Activated CD4-positive, alpha-beta T cell treated with anti-CD3 and anti-CD28 coated beads, Interleukin-2, amount 10 ng/mL, durations not matched to agents 7 days and 5 days (primary cell): Measurements from ENCODE around the gene OGFOD3. TPM values are rescaled to one million over a fixed set of nuclear protein-coding genes. Genes with fewer than 3 reads are reported as not detected.

Source experiments
- CTCF ChIA-PET: fragments of 350-600 bp; sonication (Branson Sonifier 250); formaldehyde crosslinking; loops from one replicate; lab custom pipeline; 2021; ENCODE audit warnings: antibody characterized with exemption; lab: Charles Lee
- POLR2A ChIA-PET: fragments of 350-600 bp; sonication (Branson Sonifier 250); formaldehyde crosslinking; loops from one replicate; lab custom pipeline; 2021; ENCODE audit warnings: antibody characterized with exemption; lab: Charles Lee
- DNase-seq: peaks from one replicate; pipeline ENCODE4 v3.0.0-alpha.2; 2020
- H3K27ac Mint-ChIP-seq: one replicate; pipeline ENCODE4 v1.8.0; 2021; ENCODE audit warnings: mild to moderate bottlenecking, moderate library complexity, mixed read lengths
- H3K27me3 Mint-ChIP-seq: one replicate; pipeline ENCODE4 v1.8.0; 2021; ENCODE audit warnings: mixed read lengths
- H3K36me3 Mint-ChIP-seq: one replicate; pipeline ENCODE4 v1.8.0; 2021; ENCODE audit warnings: low read depth, mixed read lengths
- H3K4me1 Mint-ChIP-seq: one replicate; pipeline ENCODE4 v1.8.0; 2021; ENCODE audit warnings: mixed read lengths
- H3K4me3 Mint-ChIP-seq: one replicate; pipeline ENCODE4 v1.8.0; 2021; ENCODE audit warnings: mild to moderate bottlenecking, moderate library complexity, mixed read lengths
- H3K9me3 Mint-ChIP-seq: one replicate; pipeline ENCODE4 v1.8.0; 2021; ENCODE audit warnings: mixed read lengths
- total RNA-seq, 2 experiments: library from RNA; stranded (reverse); gene quantifications; one replicate each; pipeline ENCODE4 v1.2.3, GENCODE V29; 2021

OGFOD3 gene
- total RNA-seq, 2 experiments from 2014 or later, result 23.8 to 28.0 TPM

- DNase-seq, result no peak
- H3K9me3 Mint-ChIP-seq, result no peaks in the 10 kb centered on the region
- H3K4me3 Mint-ChIP-seq, result no peak overlapping the region
- H3K4me1 Mint-ChIP-seq, result peaks cover 14% of the 10 kb centered on the region
- CTCF ChIA-PET, result interaction anchor here (1.0 kb wide), 1 partner anchor 8 kb away, joined by 3 read pairs; no protein-coding TSS in a partner anchor
- peaks cover 35% of the 10 kb centered on the region for H3K36me3 Mint-ChIP-seq
- no peak overlapping the region for H3K27ac Mint-ChIP-seq
- H3K27me3 Mint-ChIP-seq, result no peaks in the 10 kb centered on the region
- POLR2A ChIA-PET, result no interaction called here
Observed at GRCh38 chr17:82444941-82445521, 26.6 kb upstream of the OGFOD3 start.

GRCh38 chr17:82444284-82444893 is 26.0 kb upstream of the OGFOD3 start:
- Mint-ChIP-seq H3K9me3 (no peaks in the 10 kb centered on the region), H3K36me3 (peaks cover 30% of the 10 kb centered on the region), H3K27ac (no peak overlapping the region), H3K4me1 (peaks cover 14% of the 10 kb centered on the region), H3K27me3 (no peaks in the 10 kb centered on the region), H3K4me3 (no peak overlapping the region)
- POLR2A ChIA-PET, result no interaction called here
- CTCF ChIA-PET, result interaction anchor here (1.3 kb wide), 1 partner anchor 16 kb away, joined by 3 read pairs; no protein-coding TSS in a partner anchor
- no peak for DNase-seq

GRCh38 chr17:82443465-82444283 is 25.3 kb upstream of the OGFOD3 start:
- H3K27ac Mint-ChIP-seq, result no peak overlapping the region
- ChIA-PET CTCF (interaction anchor here (1.3 kb wide), 1 partner anchor 15 kb away, joined by 3 read pairs; no protein-coding TSS in a partner anchor), POLR2A (no interaction called here)
- no peak for DNase-seq
- H3K36me3 Mint-ChIP-seq, result peaks cover 23% of the 10 kb centered on the region
- H3K4me1 Mint-ChIP-seq, result peaks cover 10% of the 10 kb centered on the region
- no peak overlapping the region for H3K4me3 Mint-ChIP-seq
- no peaks in the 10 kb centered on the region for H3K27me3 Mint-ChIP-seq
- H3K9me3 Mint-ChIP-seq, result no peaks in the 10 kb centered on the region

- ChIA-PET CTCF (no interaction called here), POLR2A (no interaction called here)
- Mint-ChIP-seq H3K36me3 (peaks cover 23% of the 10 kb centered on the region), H3K4me3 (no peak overlapping the region), H3K9me3 (no peaks in the 10 kb centered on the region), H3K27ac (no peak overlapping the region), H3K27me3 (no peaks in the 10 kb centered on the region), H3K4me1 (peaks cover 8% of the 10 kb centered on the region)
- no peak for DNase-seq
Observed at GRCh38 chr17:82442643-82443464, 24.5 kb upstream of the OGFOD3 start.

- ChIA-PET CTCF (no interaction called here), POLR2A (no interaction called here)
- H3K9me3 Mint-ChIP-seq, result no peaks in the 10 kb centered on the region
- DNase-seq, result no peak
- peak overlapping the region; percentile 13 for H3K27ac Mint-ChIP-seq
- H3K4me1 Mint-ChIP-seq, result peaks cover 2% of the 10 kb centered on the region
- H3K27me3 Mint-ChIP-seq, result no peaks in the 10 kb centered on the region
- H3K4me3 Mint-ChIP-seq, result no peak overlapping the region
- peaks cover 22% of the 10 kb centered on the region for H3K36me3 Mint-ChIP-seq
Observed at GRCh38 chr17:82441691-82442487, 23.5 kb upstream of the OGFOD3 start.

GRCh38 chr17:82440991-82441627 is 22.7 kb upstream of the OGFOD3 start:
- POLR2A ChIA-PET, result no interaction called here
- CTCF ChIA-PET, result no interaction called here
- Mint-ChIP-seq H3K27me3 (no peaks in the 10 kb centered on the region), H3K36me3 (peaks cover 17% of the 10 kb centered on the region), H3K4me3 (no peak overlapping the region), H3K9me3 (no peaks in the 10 kb centered on the region), H3K27ac (peak overlapping the region; percentile 13), H3K4me1 (no peaks in the 10 kb centered on the region)
- DNase-seq, result no peak

GRCh38 chr17:82440469-82440981 is 22.1 kb upstream of the OGFOD3 start:
- Mint-ChIP-seq H3K4me1 (no peaks in the 10 kb centered on the region), H3K27me3 (no peaks in the 10 kb centered on the region), H3K4me3 (no peak overlapping the region), H3K27ac (no peak overlapping the region), H3K9me3 (no peaks in the 10 kb centered on the region), H3K36me3 (peaks cover 15% of the 10 kb centered on the region)
- POLR2A ChIA-PET, result no interaction called here
- DNase-seq, result no peak
- CTCF ChIA-PET, result no interaction called here

GRCh38 chr17:82439829-82440365 is 21.5 kb upstream of the OGFOD3 start:
- CTCF ChIA-PET, result no interaction called here
- no peak overlapping the region for H3K27ac Mint-ChIP-seq
- DNase-seq, result no peak
- no peak overlapping the region for H3K4me3 Mint-ChIP-seq
- H3K36me3 Mint-ChIP-seq, result peaks cover 15% of the 10 kb centered on the region
- no peaks in the 10 kb centered on the region for H3K9me3 Mint-ChIP-seq
- peaks cover 4% of the 10 kb centered on the region for H3K4me1 Mint-ChIP-seq
- H3K27me3 Mint-ChIP-seq, result no peaks in the 10 kb centered on the region
- POLR2A ChIA-PET, result no interaction called here

- Mint-ChIP-seq H3K36me3 (peaks cover 14% of the 10 kb centered on the region), H3K4me1 (peaks cover 8% of the 10 kb centered on the region), H3K4me3 (no peak overlapping the region), H3K27ac (no peak overlapping the region), H3K9me3 (no peaks in the 10 kb centered on the region), H3K27me3 (no peaks in the 10 kb centered on the region)
- no peak for DNase-seq
- CTCF ChIA-PET, result no interaction called here
- POLR2A ChIA-PET, result no interaction called here
Observed at GRCh38 chr17:82439194-82439828, 20.9 kb upstream of the OGFOD3 start.

GRCh38 chr17:82438401-82439193 is 20.2 kb upstream of the OGFOD3 start:
- DNase-seq, result no peak
- ChIA-PET CTCF (interaction anchor here (0.7 kb wide), 1 partner anchor 785 kb away, joined by 3 read pairs; no protein-coding TSS in a partner anchor), POLR2A (no interaction called here)
- Mint-ChIP-seq H3K27me3 (no peaks in the 10 kb centered on the region), H3K4me1 (peaks cover 14% of the 10 kb centered on the region), H3K4me3 (no peak overlapping the region), H3K27ac (no peak overlapping the region), H3K36me3 (peaks cover 15% of the 10 kb centered on the region), H3K9me3 (no peaks in the 10 kb centered on the region)
